ENCODE results near the gene LRRC15.

LRRC15 gene

DNA sequence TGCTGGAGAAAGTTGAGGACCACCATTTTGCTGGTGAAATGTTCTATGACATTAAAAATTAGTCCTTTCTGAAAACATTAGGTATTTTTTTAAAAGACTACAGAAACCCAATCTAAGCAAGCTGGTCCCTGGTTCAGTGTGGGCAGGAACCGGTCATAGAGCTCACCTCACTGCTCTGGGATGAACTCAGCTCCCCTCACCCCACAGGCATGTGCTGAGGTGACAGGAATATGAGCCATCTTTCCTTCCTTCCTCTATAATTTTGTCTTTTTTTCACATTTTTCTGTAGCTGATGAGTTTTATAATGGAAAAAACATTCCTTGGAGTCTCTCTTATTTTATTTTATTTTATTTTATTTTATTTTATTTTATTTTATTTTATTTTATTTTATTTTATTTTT, 8.2 kb upstream of the LRRC15 start:
- Mint-ChIP-seq H3K36me3 (no peaks in the 10 kb centered on the region), H3K27me3 (peaks cover 68% of the 10 kb centered on the region), H3K9me3 (no peaks in the 10 kb centered on the region), H3K4me3 (no peak overlapping the region), H3K4me1 (no peaks in the 10 kb centered on the region), H3K27ac (no peak overlapping the region)
- no peak for ATAC-seq

DNA sequence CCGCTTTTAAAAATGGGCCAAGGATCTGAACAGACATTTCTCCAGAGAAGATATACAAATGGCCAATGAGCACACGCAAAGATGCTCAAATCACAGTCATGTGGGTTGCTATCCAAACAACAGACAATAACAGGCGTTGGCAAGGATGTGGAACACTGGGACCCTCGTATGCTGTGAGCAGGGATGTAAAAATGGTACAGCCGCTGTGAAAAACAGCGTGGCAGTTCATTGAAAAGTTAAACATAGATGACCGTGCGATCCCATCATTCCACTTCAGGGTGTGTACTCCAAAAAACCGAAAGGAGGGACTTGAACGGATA, 6.7 kb upstream of the LRRC15 start:
- H3K27me3 Mint-ChIP-seq, result peaks cover 78% of the 10 kb centered on the region
- H3K4me1 Mint-ChIP-seq, result no peaks in the 10 kb centered on the region
- ATAC-seq, result no peak
- H3K9me3 Mint-ChIP-seq, result no peaks in the 10 kb centered on the region
- no peaks in the 10 kb centered on the region for H3K36me3 Mint-ChIP-seq
- H3K27ac Mint-ChIP-seq, result no peak overlapping the region
- no peak overlapping the region for H3K4me3 Mint-ChIP-seq

DNA sequence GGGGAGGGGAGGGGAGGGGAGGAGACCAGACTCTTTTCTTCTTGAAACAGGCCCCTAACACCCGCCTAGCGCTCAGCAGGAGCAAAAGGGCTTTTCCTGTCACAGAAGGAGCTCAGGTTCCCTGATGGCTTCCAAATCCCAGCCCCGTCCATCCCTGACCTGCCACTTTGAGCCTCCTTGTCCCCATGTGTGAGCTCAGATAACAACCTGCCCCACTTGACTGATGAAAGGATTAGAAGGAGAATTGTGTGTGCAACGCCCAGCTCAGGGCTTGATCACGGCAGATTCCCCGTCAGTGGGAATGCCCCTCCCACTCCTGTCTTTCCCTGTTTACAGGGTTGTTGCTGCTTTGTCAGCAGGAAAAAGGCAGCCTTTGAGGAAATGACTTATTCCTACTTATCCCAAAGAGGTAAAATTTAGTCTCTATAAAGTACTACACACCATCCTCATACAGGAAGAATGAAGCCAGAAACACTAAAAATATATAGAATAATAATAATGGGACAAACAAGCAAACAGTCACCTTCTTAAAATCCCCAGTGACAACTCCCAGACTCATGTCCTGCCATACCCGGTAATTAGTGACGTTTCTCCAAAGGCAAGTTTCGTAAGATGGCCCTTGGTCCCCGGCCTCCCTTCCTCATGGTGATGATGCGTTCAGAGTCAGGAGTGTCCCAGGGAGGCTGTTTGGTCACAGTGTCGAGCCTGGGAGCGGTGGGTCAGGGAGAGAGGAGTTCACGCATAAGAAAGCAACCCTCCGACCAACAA, 6.1 kb upstream of the LRRC15 start:
- no peaks in the 10 kb centered on the region for H3K36me3 Mint-ChIP-seq
- peaks cover 82% of the 10 kb centered on the region for H3K27me3 Mint-ChIP-seq

DNA sequence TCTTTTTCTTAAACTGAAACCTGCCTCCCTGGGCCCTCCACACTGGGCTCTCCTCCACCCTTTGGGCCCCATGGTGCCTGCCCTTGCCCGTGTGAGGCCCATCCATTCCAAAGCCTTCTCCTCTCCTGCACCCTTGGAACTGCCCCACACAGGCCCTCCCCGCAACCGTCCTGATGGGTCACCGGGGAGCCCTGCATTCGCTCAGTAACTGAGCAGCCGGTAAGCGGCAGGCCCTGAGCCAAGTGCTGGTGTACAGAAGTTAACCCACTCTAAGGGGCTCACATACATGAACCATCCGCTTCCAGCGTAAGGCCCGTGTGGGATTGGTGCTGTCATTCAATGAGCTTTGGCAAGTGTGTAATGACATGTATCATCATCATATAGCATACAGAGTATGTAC, 5.4 kb upstream of the LRRC15 start:
- peaks cover 89% of the 10 kb centered on the region for H3K27me3 Mint-ChIP-seq
- ATAC-seq, result no peak
- H3K9me3 Mint-ChIP-seq, result no peaks in the 10 kb centered on the region
- H3K36me3 Mint-ChIP-seq, result no peaks in the 10 kb centered on the region
- no peak overlapping the region for H3K4me3 Mint-ChIP-seq
- H3K4me1 Mint-ChIP-seq, result no peaks in the 10 kb centered on the region
- H3K27ac Mint-ChIP-seq, result no peak overlapping the region

More for the DNA sequence above, 6.1 kb upstream of the LRRC15 start:
- no peak overlapping the region for H3K27ac Mint-ChIP-seq
- no peak for ATAC-seq
- no peaks in the 10 kb centered on the region for H3K4me1 Mint-ChIP-seq
- no peak overlapping the region for H3K4me3 Mint-ChIP-seq
- no peaks in the 10 kb centered on the region for H3K9me3 Mint-ChIP-seq

DNA sequence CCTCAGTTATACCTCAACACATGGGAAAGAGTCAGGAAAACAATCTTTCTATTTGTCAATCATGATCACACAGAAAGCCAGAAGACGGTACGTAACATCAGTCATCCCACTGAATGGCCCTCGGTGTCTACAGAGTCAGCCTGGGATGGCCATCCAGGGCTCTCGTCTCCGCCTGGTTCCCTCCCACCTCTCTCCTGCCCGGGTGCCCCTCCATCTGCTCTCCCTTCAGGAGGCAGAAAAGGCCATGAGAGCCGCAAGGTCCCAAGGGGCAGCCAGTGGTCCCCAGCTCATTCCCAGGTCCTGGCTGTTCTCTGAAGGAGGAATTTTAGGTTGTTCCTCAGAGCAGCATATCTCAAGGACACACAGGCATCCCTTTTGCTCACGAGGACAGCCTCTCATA, 4.4 kb upstream of the LRRC15 start:
- Mint-ChIP-seq H3K4me1 (no peaks in the 10 kb centered on the region), H3K27ac (no peak overlapping the region), H3K4me3 (no peak overlapping the region), H3K9me3 (no peaks in the 10 kb centered on the region), H3K27me3 (peaks cover 97% of the 10 kb centered on the region), H3K36me3 (no peaks in the 10 kb centered on the region)
- no peak for ATAC-seq

DNA sequence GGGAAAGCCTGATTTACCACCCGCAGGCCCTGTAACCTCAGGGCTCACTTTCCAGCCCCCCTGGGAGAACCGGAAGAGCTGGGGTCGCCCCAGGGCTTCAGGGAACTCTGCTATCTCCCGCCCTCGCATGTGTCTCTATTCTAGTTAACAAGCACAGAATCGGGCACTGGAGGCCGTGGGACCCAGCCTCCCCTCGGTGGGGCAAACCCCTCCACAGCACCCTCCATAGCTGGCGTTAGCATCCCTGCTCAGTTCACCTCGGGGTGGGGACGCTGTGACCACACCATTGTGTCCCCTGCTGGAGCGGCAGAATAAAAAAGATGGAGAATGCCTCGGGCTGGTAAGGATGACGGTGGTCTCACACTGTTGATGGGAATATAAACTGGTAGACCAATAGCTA, 3.5 kb upstream of the LRRC15 start:
- no peak overlapping the region for H3K27ac Mint-ChIP-seq
- no peaks in the 10 kb centered on the region for H3K4me1 Mint-ChIP-seq
- H3K4me3 Mint-ChIP-seq, result no peak overlapping the region
- peaks cover 97% of the 10 kb centered on the region for H3K27me3 Mint-ChIP-seq
- no peaks in the 10 kb centered on the region for H3K9me3 Mint-ChIP-seq
- no peak for ATAC-seq
- H3K36me3 Mint-ChIP-seq, result no peaks in the 10 kb centered on the region

DNA sequence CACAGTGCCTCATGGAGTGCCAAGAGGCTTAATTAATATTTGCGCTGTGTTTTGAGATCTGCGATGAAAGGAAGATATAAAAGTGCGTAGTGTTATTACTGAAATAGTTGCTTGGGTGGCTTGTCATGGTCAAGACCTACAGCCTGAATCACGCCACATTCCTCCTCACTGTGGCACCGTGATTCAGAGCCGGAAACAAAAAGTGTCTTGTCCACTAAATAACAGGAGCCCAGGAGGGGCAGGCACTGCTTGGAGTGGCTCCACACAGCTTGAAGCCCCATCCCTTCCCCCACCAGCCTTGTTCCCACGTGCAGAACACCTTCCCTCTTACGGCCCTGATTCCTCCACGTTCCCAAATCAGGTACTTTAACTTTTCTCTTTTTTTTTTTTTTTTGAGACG, 1.2 kb upstream of the LRRC15 start:
- Mint-ChIP-seq H3K36me3 (no peaks in the 10 kb centered on the region), H3K27me3 (peaks cover 94% of the 10 kb centered on the region)

DNA sequence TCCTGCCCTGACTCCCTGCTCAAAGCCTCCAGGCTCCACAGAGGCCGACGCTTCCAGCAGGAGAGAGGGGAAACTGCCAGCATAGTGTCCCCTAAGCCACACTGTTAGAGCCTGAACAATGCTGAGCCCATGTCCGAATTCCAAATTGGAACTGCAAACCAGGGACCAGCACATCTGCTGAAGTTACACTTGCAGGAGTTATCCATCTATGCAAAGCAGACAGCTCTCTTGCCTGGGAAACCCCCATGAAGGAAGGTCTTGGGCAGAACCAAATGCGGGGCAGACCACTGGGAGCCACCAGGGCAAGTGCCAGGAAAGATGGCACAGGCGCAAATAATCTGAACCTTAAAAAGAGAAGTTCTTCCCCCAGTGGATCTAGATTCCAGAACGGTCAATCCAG, 625 bp downstream of the LRRC15 start:
- ATAC-seq, result no peak
- no peak overlapping the region for H3K4me3 Mint-ChIP-seq

More for the DNA sequence above, 1.2 kb upstream of the LRRC15 start:
- H3K4me3 Mint-ChIP-seq, result no peak overlapping the region
- no peaks in the 10 kb centered on the region for H3K4me1 Mint-ChIP-seq
- no peaks in the 10 kb centered on the region for H3K9me3 Mint-ChIP-seq
- ATAC-seq, result no peak
- H3K27ac Mint-ChIP-seq, result no peak overlapping the region

DNA sequence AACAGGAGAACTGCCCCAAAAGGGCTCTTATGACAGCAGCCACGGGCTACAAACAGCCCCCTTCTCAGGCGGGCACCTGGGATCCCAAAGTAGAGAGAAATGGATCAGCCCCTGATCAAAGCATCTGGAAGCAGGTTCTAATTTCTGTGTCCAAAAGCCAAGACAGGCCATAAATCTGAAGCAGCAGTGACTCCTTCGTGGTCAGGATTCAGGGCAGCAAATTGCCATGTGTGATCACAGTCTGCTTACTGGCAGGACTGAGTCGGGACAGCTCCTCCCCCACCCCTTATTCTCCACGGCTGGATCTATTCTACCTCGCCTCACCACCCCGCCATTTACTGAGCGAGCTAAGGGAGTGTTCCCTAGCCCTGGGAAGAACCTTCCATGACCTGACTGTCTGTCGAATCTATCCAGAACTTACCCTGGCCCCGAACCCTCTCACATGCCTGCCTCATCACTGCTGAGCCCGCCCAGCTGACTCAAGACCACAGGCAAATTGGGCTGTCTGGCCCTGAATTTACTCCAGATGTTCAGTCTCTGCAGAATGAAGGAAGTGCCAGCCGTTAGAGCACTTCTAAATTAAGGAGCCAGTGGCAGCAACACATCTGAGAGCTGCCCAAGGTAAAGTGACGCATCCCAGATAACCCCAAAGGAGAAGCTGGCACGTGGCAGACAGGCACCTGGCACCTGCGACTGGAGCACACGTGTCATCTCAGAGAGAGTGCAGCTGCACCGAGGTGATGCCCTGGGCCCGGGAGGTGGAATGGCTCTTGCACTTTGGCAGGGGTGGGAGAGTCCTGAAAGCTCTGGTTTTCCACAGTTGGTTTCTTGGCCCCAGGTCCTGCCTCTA, 1.3 kb downstream of the LRRC15 start:
- no peak overlapping the region for H3K4me3 Mint-ChIP-seq
- H3K9me3 Mint-ChIP-seq, result no peaks in the 10 kb centered on the region
- H3K4me1 Mint-ChIP-seq, result no peaks in the 10 kb centered on the region
- no peak for ATAC-seq
- H3K36me3 Mint-ChIP-seq, result no peaks in the 10 kb centered on the region
- no peak overlapping the region for H3K27ac Mint-ChIP-seq
- peaks cover 74% of the 10 kb centered on the region for H3K27me3 Mint-ChIP-seq

More for the DNA sequence above, 625 bp downstream of the LRRC15 start:
- Mint-ChIP-seq H3K4me1 (no peaks in the 10 kb centered on the region), H3K9me3 (no peaks in the 10 kb centered on the region), H3K36me3 (no peaks in the 10 kb centered on the region), H3K27me3 (peaks cover 81% of the 10 kb centered on the region), H3K27ac (no peak overlapping the region)

DNA sequence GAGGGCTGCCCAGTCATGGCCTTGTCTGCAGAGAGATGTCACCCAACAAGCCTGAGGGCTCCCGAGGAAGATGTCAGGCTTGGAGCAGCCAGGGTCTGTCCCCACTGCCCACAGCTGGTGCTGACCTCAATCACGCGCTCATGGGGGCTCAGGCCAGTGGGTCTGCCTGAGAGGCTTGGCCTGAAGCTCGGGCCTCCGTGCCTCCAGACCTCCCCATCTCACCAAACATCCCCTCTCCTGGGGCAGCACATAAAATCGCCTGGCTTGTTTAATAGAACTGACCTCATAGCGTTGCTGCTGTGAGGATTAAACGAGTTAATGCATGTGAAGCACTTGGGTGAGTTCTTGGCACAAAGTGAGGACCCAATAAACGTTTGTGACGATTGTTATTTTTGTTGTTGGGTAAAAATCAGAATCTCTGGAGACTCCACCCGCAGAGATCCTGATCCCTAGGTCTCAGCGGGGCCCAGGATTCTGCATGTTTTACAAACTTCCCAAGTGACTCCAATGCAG, 3.5 kb downstream of the LRRC15 start:
- Mint-ChIP-seq H3K4me3 (no peak overlapping the region), H3K27ac (no peak overlapping the region), H3K4me1 (no peaks in the 10 kb centered on the region), H3K9me3 (no peaks in the 10 kb centered on the region), H3K36me3 (no peaks in the 10 kb centered on the region), H3K27me3 (peaks cover 52% of the 10 kb centered on the region)
- no peak for ATAC-seq

DNA sequence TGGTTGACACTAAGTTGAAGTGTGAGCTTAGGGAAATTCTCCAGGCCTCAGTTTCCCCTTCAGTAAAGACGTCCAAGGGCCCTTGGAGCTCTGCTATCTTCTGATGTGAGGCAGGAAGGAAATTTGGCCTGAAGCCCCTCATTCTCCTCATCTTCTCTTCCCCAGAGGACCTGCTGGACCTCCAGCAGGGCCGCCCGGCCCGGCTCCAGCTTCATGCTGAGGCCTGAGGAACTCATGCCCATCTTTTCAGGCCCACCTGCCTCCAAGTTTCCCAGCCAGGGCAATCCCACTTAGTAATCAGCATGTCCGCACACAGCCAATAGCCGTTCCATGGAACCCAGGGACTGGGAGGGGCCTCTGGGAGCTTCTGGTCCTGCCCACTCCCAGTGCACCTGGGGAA, 4.0 kb downstream of the LRRC15 start:
- Mint-ChIP-seq H3K4me3 (no peak overlapping the region), H3K4me1 (no peaks in the 10 kb centered on the region), H3K27me3 (peaks cover 47% of the 10 kb centered on the region), H3K36me3 (no peaks in the 10 kb centered on the region), H3K27ac (no peak overlapping the region), H3K9me3 (no peaks in the 10 kb centered on the region)
- ATAC-seq, result no peak

DNA sequence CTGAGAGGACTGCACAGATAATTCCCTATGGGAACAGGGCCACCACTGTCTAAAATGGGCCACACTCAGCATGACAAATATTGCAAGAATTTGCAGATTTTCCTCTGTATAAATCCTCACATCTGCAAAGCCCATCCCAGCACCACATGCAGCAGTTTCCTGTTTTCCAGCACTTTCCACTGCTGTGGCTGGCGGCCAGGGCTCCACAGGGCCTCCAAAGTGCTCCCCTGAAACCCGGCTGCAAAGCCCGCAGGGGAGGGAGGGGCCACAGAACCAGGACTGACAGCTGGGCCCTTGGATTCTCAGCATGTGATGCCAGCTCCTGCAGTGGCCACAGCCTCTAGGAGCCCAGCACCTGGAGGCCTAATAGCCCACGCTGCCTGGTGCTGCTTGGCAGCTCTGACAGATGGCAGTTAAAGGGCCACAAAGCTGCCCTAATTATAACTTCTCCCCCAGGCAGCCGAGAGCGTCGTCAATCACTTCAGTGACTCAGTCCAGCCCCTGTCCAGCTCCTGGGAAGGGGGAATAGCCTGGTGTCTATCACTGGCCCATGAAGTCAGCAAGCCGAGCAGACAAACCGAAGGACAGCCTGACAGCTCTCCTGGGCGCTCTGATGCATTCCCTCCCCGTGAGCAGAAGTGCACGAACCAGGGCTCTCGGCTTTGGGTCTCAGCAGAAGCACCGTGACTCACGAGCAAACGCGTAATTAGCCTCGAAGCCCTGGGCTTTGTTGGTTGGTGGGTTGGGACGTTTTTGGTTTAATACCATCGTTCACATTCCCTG, 4.7 kb downstream of the LRRC15 start:
- no peaks in the 10 kb centered on the region for H3K9me3 Mint-ChIP-seq
- H3K4me3 Mint-ChIP-seq, result no peak overlapping the region
- no peak for ATAC-seq
- H3K36me3 Mint-ChIP-seq, result no peaks in the 10 kb centered on the region
- peaks cover 47% of the 10 kb centered on the region for H3K27me3 Mint-ChIP-seq
- no peaks in the 10 kb centered on the region for H3K4me1 Mint-ChIP-seq
- H3K27ac Mint-ChIP-seq, result no peak overlapping the region

DNA sequence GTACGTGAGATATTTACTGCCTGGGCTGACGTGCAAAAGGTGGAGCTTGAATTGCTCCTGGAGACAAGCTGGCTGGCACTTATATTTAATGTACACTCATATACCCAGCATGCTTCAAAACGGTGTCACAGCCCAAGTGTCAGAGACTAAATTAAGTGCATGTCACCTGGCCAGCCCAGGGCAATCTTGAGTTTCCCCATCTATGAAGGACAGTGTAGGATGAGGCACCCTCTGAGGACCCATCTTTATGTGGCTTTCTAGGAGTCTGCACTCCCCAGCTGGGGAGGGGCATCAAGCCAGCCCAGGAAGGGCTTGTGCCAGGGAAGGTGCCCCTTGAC, 5.3 kb downstream of the LRRC15 start:
- no peak overlapping the region for H3K27ac Mint-ChIP-seq
- H3K27me3 Mint-ChIP-seq, result peaks cover 46% of the 10 kb centered on the region
- no peaks in the 10 kb centered on the region for H3K4me1 Mint-ChIP-seq
- no peaks in the 10 kb centered on the region for H3K36me3 Mint-ChIP-seq
- no peaks in the 10 kb centered on the region for H3K9me3 Mint-ChIP-seq
- no peak overlapping the region for H3K4me3 Mint-ChIP-seq
- ATAC-seq, result no peak

DNA sequence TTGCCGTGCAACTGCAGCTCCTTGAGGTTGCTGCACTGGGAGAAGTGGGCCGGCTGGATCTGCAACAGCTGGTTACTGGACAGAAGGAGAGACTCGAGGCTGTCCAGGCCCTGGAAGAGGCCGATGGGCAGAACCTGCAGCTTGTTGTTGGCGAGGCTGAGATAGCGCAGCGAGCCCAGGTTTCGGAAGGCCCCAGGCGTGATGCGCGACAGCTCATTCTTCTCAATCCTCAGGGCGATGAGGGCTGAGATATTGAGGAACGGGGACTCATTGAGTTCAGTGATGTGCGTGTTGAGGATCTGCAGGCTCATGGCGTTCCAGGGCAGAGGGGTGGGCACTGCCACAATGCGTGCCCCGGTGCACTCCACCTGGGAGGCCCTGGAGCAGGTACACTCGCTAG, 9.0 kb downstream of the LRRC15 start:
- no peaks in the 10 kb centered on the region for H3K36me3 Mint-ChIP-seq
- H3K27ac Mint-ChIP-seq, result no peak overlapping the region
- no peak overlapping the region for H3K4me3 Mint-ChIP-seq
- no peak for ATAC-seq
- H3K4me1 Mint-ChIP-seq, result no peaks in the 10 kb centered on the region
- H3K27me3 Mint-ChIP-seq, result peaks cover 36% of the 10 kb centered on the region
- H3K9me3 Mint-ChIP-seq, result no peaks in the 10 kb centered on the region

DNA sequence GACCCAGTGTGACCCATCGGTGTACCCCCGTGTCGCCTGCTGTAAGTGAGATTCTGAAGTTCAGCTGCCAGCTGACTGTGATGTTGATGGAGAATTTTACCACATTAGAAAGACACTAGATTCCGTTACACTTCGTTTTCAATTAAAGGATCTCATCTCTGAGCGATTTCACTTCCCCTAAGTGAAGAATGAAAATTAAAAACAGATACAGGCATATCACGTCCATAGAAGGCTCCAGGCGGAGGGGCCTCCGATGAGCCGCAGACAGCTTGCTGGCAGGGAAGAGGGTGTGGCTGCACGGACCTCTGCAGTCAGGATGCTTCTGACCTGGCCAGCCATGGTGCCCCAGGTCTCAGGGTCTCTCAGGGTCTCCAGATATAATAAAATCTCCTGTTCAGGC, 11.9 kb downstream of the LRRC15 start:
- Mint-ChIP-seq H3K9me3 (no peaks in the 10 kb centered on the region), H3K36me3 (no peaks in the 10 kb centered on the region), H3K4me1 (no peaks in the 10 kb centered on the region), H3K4me3 (no peak overlapping the region), H3K27me3 (peaks cover 32% of the 10 kb centered on the region), H3K27ac (no peak overlapping the region)
- no peak for ATAC-seq

Measured in stimulated activated memory B cell treated with anti-CD40 and anti-IgM and Interleukin-4, amounts not matched to agents 10 μg/mL and 1 μg/mL and 100 μg/mL, for 72 hours (primary cell).